OCI-LY1 (cell line): ENCODE measurements around the gene FGD4.

ENCODE experiments used
- H2AFZ ChIP-seq: fragments of 200-600 bp; sonication (generic), shearing (Covaris generic); 2 replicates; pipeline ENCODE4 v1.6.0; 2014; ENCODE audit warnings: antibody characterized with exemption, mild to moderate bottlenecking, low read length
- H3F3A ChIP-seq: fragments of 200-600 bp; sonication (generic), shearing (Covaris generic); 2 replicates; pipeline ENCODE4 v1.6.0; 2014; ENCODE audit warnings: mild to moderate bottlenecking, antibody characterized with exemption, low read length, moderate library complexity; ENCODE audit not compliant: insufficient read depth
- H3K27ac ChIP-seq: fragments of 200-600 bp; sonication (generic); 2 replicates; pipeline ENCODE4 v1.5.1; 2014; ENCODE audit warnings: low read length, mixed run types, mild to moderate bottlenecking, low read depth; ENCODE audit not compliant: poor library complexity, severe bottlenecking
- H3K27me3 ChIP-seq: fragments of 200-600 bp; sonication (generic); 2 replicates; pipeline ENCODE4 v1.6.0; 2014; ENCODE audit warnings: antibody characterized with exemption, mild to moderate bottlenecking, low read length, moderate library complexity; ENCODE audit not compliant: insufficient read depth
- H3K36me3 ChIP-seq: fragments of 200-600 bp; sonication (generic); 2 replicates; pipeline ENCODE4 v1.6.1; 2014; ENCODE audit warnings: mild to moderate bottlenecking, antibody characterized with exemption, low read length, moderate library complexity, mixed read lengths; ENCODE audit not compliant: insufficient read depth
- H3K4me1 ChIP-seq: fragments of 200-600 bp; sonication (generic); 2 replicates; pipeline ENCODE4 v1.5.1; 2014; ENCODE audit warnings: mild to moderate bottlenecking, low read length, moderate library complexity; ENCODE audit not compliant: insufficient read depth, severe bottlenecking
- H3K4me2 ChIP-seq: fragments of 200-600 bp; sonication (generic), shearing (Covaris generic); 2 replicates; pipeline ENCODE4 v1.6.1; 2014; ENCODE audit warnings: low read length
- H3K4me3 ChIP-seq: fragments of 200-600 bp; sonication (generic); 2 replicates; pipeline ENCODE4 v1.5.1; 2014; ENCODE audit warnings: low read length, low read depth, mild to moderate bottlenecking, mixed read lengths; ENCODE audit not compliant: poor library complexity, severe bottlenecking
- H3K79me2 ChIP-seq: fragments of 200-600 bp; shearing (Covaris generic); 2 replicates; pipeline ENCODE4 v1.6.1; 2016; ENCODE audit warnings: mixed run types, low read length, mixed read lengths; ENCODE audit not compliant: insufficient read depth
- H3K9ac ChIP-seq: fragments of 200-600 bp; sonication (generic), shearing (Covaris generic); 2 replicates; pipeline ENCODE4 v1.6.1; 2014; ENCODE audit warnings: mild to moderate bottlenecking, low read length, mixed read lengths
- H3K9me2 ChIP-seq: fragments of 200-600 bp; sonication (generic), shearing (Covaris generic); 2 replicates; pipeline ENCODE4 v1.6.1; 2014; ENCODE audit warnings: low read depth, mild to moderate bottlenecking, low read length, mixed read lengths
- H3K9me3 ChIP-seq: fragments of 200-600 bp; shearing (Covaris generic); 2 replicates; pipeline ENCODE4 v1.6.1; 2014; ENCODE audit warnings: low read length, mixed read lengths
- H4K20me1 ChIP-seq: fragments of 200-600 bp; sonication (generic), shearing (Covaris generic); 2 replicates; pipeline ENCODE4 v1.6.0; 2016; ENCODE audit warnings: mild to moderate bottlenecking, low read length; ENCODE audit not compliant: insufficient read depth
- CTCF ChIP-seq: fragments of 200-600 bp; sonication (generic), shearing (Covaris generic); IDR thresholded peaks from 2 replicates; pipeline ENCODE4 v1.5.1; 2017; ENCODE audit warnings: mild to moderate bottlenecking, antibody characterized with exemption, low read length, moderate library complexity, mixed read lengths
- EZH2 ChIP-seq: fragments of 200-600 bp; sonication (generic), shearing (Covaris generic); IDR thresholded peaks from 2 replicates; pipeline ENCODE4 v1.8.0; 2017; ENCODE audit warnings: borderline replicate concordance, mixed run types, mild to moderate bottlenecking, antibody characterized with exemption, low read length, moderate library complexity, mixed read lengths

FGD4 gene

GRCh38 chr12:32482226-32482625, 82.9 kb downstream of the FGD4 start:
- H3F3A ChIP-seq: no peaks in the 10 kb centered on the region
- no peaks in the 10 kb centered on the region for H3K27me3 ChIP-seq
- no peaks in the 10 kb centered on the region for H3K9me2 ChIP-seq
- H2AFZ ChIP-seq: no peak overlapping the region; the same call in 1 of the 2 replicates
- H4K20me1 ChIP-seq: no peaks in the 10 kb centered on the region
- no peaks in the 10 kb centered on the region for H3K36me3 ChIP-seq
- H3K4me1 ChIP-seq: peaks cover 55% of the 10 kb centered on the region
- H3K9ac ChIP-seq: peak overlapping the region; percentile 27; the same call in 1 of the 2 replicates
- H3K4me2 ChIP-seq: peak overlapping the region; percentile 64
- H3K27ac ChIP-seq: peak overlapping the region; percentile 65
- TF ChIP-seq CTCF (no peak), EZH2 (no peak)
- peak overlapping the region; percentile 25 for H3K4me3 ChIP-seq
- no peaks in the 10 kb centered on the region for H3K79me2 ChIP-seq
- H3K9me3 ChIP-seq: no peaks in the 10 kb centered on the region

- Histone ChIP-seq H3K9me3 (no peaks in the 10 kb centered on the region), H3K27me3 (no peaks in the 10 kb centered on the region), H3K36me3 (no peaks in the 10 kb centered on the region), H3K9ac (0 out of 2 replicates have a peak overlapping the region, but pooled peaks have one; percentile 12), H2AFZ (no peak overlapping the region), H3K4me1 (peaks cover 42% of the 10 kb centered on the region), H3K4me2 (peak overlapping the region; percentile 64), H4K20me1 (no peaks in the 10 kb centered on the region), H3K4me3 (no peak overlapping the region), H3K27ac (peak overlapping the region; percentile 65), H3K79me2 (no peaks in the 10 kb centered on the region), H3K9me2 (no peaks in the 10 kb centered on the region), H3F3A (no peaks in the 10 kb centered on the region)
- TF ChIP-seq CTCF (no peak), EZH2 (no peak)
Observed at GRCh38 chr12:32483499-32483898, 84.1 kb downstream of the FGD4 start.

- H3K36me3 ChIP-seq: no peaks in the 10 kb centered on the region
- H3K4me1 ChIP-seq: peaks cover 37% of the 10 kb centered on the region
- H3K27me3 ChIP-seq: no peaks in the 10 kb centered on the region
- H3K79me2 ChIP-seq: no peaks in the 10 kb centered on the region
- H4K20me1 ChIP-seq: no peaks in the 10 kb centered on the region
- H3K9me2 ChIP-seq: no peaks in the 10 kb centered on the region
- no peak for TF ChIP-seq CTCF
- TF ChIP-seq EZH2: no peak
- H3F3A ChIP-seq: no peaks in the 10 kb centered on the region
- H2AFZ ChIP-seq: no peak overlapping the region
- H3K4me3 ChIP-seq: no peak overlapping the region
- no peak overlapping the region for H3K9ac ChIP-seq
- no peak overlapping the region for H3K4me2 ChIP-seq
- peak overlapping the region; percentile 65 for H3K27ac ChIP-seq
- H3K9me3 ChIP-seq: no peaks in the 10 kb centered on the region
Observed at GRCh38 chr12:32483993-32484392, 84.6 kb downstream of the FGD4 start.
